ENCODE results near the gene WIPF2.

The WIPF2 gene

DNA sequence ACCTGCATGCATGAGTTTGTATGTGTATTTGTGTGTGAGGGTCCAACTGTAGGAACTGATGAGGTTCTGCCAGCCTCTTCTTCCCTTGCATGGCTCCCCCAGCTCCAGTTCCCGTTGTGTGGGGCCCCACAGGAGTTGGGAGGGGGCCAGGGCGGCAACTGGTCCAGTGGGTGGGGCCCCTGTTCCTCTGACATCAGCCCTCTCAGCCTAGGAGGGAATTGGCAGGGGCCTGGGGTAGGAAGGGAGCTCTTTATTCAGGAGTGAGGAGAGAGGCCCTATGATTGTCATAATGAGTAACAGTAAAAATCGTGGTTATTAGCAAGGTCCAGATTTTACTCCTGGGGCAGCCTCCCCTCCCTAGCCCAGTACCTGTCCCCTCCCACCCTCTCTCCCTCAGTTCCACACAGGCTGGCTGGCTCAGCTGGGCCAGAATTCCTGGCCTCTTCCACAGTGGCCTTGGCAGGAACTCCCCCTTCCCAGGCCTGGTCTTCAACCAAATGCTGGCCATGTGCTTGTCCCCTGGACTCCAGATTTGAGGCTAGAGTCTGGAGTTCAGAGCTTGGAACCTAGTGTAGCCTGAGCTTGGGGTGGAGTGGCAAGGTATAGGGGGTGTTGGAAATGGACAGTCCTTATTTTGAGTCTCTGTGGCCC, 108.8 kb downstream of the WIPF2 start:
- no peak for DNase-seq

DNA sequence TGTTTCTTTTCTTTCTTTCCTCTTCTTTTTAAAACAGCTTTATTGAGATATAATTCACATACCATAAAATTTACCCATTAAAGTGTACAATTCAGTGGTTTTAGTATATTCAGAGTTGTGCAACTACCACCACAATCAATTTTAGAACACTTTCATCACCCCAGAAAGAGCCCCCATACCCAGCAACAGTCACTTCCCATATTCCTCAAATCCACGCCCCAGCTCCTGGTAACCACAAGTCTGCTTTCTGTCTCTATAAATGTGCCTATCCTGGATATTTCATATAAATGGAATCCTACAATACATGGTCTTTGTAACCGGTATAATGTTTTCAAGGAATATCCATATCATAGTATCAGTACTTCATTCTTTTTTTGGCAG, 109.3 kb downstream of the WIPF2 start:
- no peak for DNase-seq

DNA sequence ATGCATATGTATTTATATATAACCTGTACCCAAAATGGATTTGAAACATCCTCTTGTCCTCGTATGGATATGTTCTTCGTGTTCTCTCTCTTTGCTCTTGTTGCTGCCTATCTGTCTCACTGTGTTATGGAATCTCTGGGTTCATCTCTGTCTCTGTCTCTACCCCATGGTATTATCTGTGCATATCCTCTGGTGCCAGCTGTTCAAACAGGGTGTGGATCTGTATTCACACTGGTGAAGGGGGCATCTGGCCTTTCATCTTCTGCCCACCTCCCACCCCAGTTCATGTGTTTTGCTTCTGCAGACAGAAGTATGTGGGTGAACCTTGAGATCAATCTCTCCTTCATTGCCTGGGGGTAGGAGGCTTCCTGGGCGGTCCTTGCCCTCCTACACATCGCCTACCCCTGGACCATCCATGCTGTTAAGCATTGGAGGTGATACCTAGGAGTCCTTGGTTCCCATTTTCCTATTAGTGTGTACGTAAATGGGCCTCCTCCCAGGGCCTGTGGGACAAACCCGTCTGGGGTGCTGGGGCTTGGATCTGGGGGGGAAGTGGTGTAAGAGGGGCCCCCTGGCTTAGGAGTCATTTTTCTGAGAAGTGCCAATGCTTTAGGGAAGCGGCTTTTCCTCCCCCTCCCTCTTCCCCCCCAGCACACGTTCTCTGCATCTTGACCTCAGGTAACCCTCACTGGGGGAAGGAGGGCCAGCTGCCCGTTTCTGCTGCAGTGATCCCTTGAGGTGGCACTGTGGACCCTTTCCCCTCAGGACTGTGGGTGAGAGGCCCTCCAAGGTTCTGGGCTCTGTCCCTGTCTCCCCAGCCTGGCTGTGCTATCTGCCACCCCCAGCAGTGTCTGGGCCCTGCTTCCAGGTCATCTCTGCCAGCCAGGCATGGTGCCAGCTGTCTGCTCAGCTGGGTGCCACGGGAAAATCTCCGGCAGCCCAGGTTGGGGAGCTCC, 111.0 kb downstream of the WIPF2 start:
- DNase-seq: no peak

DNA sequence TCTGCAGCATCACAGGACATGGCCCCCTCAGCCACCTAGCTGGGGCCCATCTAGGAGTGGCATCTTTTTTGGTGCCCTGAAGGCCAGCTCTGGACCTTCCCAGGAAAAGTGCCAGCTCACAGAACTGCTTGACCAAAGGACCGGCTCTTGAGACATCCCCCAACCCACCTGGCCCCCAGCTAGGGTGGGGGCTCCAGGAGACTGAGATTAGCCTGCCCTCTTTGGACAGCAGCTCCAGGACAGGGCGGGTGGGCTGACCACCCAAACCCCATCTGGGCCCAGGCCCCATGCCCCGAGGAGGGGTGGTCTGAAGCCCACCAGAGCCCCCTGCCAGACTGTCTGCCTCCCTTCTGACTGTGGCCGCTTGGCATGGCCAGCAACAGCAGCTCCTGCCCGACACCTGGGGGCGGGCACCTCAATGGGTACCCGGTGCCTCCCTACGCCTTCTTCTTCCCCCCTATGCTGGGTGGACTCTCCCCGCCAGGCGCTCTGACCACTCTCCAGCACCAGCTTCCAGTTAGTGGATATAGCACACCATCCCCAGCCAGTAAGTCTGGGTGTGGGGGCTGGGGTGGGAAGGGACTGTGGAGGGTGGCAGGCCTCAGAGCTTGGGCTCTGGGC, 111.9 kb downstream of the WIPF2 start:
- DNase-seq: no peak

DNA sequence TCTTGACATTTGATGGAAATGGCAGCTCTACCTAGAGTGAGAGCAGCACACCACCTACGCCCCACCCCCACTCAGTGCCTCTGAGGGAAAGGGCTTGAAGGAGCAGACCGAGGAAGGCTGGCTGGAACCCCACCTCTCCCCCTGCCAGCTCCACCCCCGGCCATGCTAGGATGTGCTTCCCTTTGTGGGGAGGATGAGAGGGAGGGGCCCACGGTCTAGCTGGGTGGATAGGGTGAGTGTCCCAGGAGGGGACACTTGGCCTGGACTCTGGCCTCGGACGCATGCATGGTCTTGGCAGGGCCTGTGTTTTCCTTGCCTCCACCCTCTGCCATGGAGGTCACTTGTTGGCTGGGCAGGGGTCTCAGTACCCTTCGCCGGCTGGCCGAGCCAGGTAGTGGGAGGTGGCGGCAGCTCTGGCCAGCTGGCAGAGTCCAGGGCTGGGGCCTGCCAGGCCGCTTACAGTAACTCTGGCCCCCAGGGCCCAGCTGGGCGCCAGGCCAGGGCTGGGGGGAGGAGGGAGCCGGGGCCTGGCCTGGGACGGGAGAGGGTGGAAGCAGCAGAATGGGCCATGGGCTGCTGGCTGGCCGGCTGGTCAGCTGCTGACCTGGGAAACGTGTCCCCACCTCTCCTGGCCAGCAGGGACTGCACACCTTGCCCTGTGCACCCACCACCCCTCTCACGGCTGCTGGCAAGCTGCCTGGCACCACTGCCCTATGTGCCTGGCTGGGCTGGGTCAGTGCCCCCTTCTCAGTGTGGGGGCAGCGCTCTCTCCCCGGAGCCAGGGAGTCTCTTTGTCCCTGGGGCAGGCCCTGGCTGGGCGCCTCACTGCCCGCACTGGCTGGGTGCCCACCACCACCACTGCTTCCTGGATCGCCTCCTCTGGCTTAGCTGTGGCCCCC, 112.9 kb downstream of the WIPF2 start:
- no peak for DNase-seq

Data from fibroblast of skin of abdomen (primary cell).